Body of pancreas (tissue), 4 donors: ENCODE data around the gene ACIN1.

Experiments used
- POLR2A ChIP-seq, 3 donors: fragments of 450-650 bp; IDR thresholded peaks; one replicate each; pipeline ENCODE4 v1.6.1; 2016; ENCODE audit warnings: antibody characterized with exemption in 3 of 3, mild to moderate bottlenecking in 2 of 3
- TF ChIP-seq, protein P1 (sequence below), 7 experiments: fragments of 450-650 bp in 4 of 7; fragments of 200-600 bp in 3 of 7; sonication (generic) in 3 of 7; IDR thresholded peaks; one replicate each; pipeline ENCODE4 v1.5.1; 2016 to 2019; ENCODE audit warnings: antibody characterized with exemption in 7 of 7

DNA sequence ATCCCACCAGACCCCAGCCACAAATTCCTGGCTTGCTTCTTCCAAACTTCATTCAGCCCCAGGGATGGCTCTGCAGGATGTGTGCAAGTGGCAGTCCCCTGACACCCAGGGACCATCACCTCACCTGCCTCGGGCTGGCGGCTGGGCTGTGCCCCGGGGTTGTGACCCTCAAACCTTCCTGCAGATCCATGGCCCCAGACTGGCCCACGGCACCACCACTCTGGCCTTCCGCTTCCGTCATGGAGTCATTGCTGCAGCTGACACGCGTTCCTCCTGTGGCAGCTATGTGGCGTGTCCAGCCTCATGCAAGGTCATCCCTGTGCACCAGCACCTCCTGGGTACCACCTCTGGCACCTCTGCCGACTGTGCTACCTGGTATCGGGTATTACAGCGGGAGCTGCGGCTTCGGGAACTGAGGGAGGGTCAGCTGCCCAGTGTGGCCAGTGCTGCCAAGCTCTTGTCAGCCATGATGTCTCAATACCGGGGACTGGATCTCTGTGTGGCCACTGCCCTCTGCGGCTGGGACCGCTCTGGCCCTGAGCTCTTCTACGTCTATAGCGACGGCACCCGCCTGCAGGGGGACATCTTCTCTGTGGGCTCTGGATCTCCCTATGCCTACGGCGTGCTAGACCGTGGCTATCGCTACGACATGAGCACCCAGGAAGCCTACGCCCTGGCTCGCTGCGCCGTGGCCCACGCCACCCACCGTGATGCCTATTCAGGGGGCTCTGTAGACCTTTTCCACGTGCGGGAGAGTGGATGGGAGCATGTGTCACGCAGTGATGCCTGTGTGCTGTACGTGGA is 52.6 kb downstream of the ACIN1 start, which contains the start of gene PSMB11:
- TF ChIP-seq, protein P1, sequence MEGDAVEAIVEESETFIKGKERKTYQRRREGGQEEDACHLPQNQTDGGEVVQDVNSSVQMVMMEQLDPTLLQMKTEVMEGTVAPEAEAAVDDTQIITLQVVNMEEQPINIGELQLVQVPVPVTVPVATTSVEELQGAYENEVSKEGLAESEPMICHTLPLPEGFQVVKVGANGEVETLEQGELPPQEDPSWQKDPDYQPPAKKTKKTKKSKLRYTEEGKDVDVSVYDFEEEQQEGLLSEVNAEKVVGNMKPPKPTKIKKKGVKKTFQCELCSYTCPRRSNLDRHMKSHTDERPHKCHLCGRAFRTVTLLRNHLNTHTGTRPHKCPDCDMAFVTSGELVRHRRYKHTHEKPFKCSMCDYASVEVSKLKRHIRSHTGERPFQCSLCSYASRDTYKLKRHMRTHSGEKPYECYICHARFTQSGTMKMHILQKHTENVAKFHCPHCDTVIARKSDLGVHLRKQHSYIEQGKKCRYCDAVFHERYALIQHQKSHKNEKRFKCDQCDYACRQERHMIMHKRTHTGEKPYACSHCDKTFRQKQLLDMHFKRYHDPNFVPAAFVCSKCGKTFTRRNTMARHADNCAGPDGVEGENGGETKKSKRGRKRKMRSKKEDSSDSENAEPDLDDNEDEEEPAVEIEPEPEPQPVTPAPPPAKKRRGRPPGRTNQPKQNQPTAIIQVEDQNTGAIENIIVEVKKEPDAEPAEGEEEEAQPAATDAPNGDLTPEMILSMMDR (IDR thresholded peaks at IDR 0.05) = no peak
- TF ChIP-seq POLR2A (IDR thresholded peaks at IDR 0.05) = no peak
